ENCODE data around the gene RPL27A. TPM values are rescaled to one million over a fixed set of nuclear protein-coding genes. Genes with fewer than 3 reads are reported as not detected.

RPL27A gene
- total RNA-seq, 1 experiment from 2014 or later, result 1,103 TPM

GRCh38 chr11:8728563-8728962, 46.0 kb downstream of the RPL27A start:
- H3K4me3 Mint-ChIP-seq, result no peak overlapping the region
- ChIA-PET CTCF (no interaction called here), POLR2A (no interaction called here)
- no peak for DNase-seq (ENCODE audit: low spot score)
- no peaks in the 10 kb centered on the region for H3K27me3 Mint-ChIP-seq (ENCODE audit: low read depth)
- ATAC-seq, result no peak
- no peaks in the 10 kb centered on the region for H3K9me3 Mint-ChIP-seq
- H3K36me3 Mint-ChIP-seq, result no peaks in the 10 kb centered on the region
- peaks cover 9% of the 10 kb centered on the region for H3K4me1 Mint-ChIP-seq
- no peak for TF ChIP-seq OVOL2 (CRISPR knock-in tag; IDR thresholded peaks at IDR 0.05; ENCODE audit: borderline replicate concordance)
- no peak for TF ChIP-seq AR (CRISPR knock-in tag; IDR thresholded peaks at IDR 0.05)
- TF ChIP-seq ATF3 (CRISPR knock-in tag; conservative IDR thresholded peaks at IDR 0.05), result no peak
- no peak for TF ChIP-seq CTCF (IDR thresholded peaks at IDR 0.05)
- TF ChIP-seq ZNF532 (CRISPR knock-in tag; IDR thresholded peaks at IDR 0.05; ENCODE audit: borderline replicate concordance), result no peak
- no peak for TF ChIP-seq ESRRA (CRISPR knock-in tag; IDR thresholded peaks at IDR 0.05; ENCODE audit: borderline replicate concordance)
- no peak for TF ChIP-seq HMGXB4 (CRISPR knock-in tag; IDR thresholded peaks at IDR 0.05)
- no peak for TF ChIP-seq ARID4B (CRISPR knock-in tag; IDR thresholded peaks at IDR 0.05; ENCODE audit: borderline replicate concordance)
- no peak for TF ChIP-seq ZNF671 (CRISPR knock-in tag; IDR thresholded peaks at IDR 0.05)
- no peak for TF ChIP-seq ZNF219 (CRISPR knock-in tag; IDR thresholded peaks at IDR 0.05; ENCODE audit: borderline replicate concordance)
- TF ChIP-seq TEAD4 (CRISPR knock-in tag; IDR thresholded peaks at IDR 0.05), result no peak
- no peak for TF ChIP-seq RELA (CRISPR knock-in tag; IDR thresholded peaks at IDR 0.05; ENCODE audit: borderline replicate concordance)
- TF ChIP-seq E2F4 (CRISPR knock-in tag; IDR thresholded peaks at IDR 0.05; ENCODE audit: borderline replicate concordance, low read depth), result no peak
- TF ChIP-seq FOXK1 (CRISPR knock-in tag; IDR thresholded peaks at IDR 0.05), result no peak
- TF ChIP-seq CBFB (CRISPR knock-in tag; IDR thresholded peaks at IDR 0.05; ENCODE audit: low read depth), result no peak
- no peak for TF ChIP-seq USF1 (CRISPR knock-in tag; IDR thresholded peaks at IDR 0.05)
- no peak overlapping the region; the same call in 1 of the 2 replicates for H3K27ac Mint-ChIP-seq
